Mucosa of gallbladder (tissue), 1 donor: Measurements from ENCODE around the gene NUDT5. TPM values are rescaled to one million over a fixed set of nuclear protein-coding genes. Genes with fewer than 3 reads are reported as not detected.
"Not testable (repeated sequence)": the region's sequence is repeated elsewhere in the genome, so short reads cannot be mapped to it uniquely, and the experiment has no call there.

Experiments
- DNase-seq: peaks from one replicate; pipeline ENCODE4 v3.0.0-alpha.2; 2020; ENCODE audit warnings: low spot score
- total RNA-seq: library from RNA; stranded (reverse); gene quantifications from one replicate; pipeline ENCODE4 v1.2.1, GENCODE V29; 2021
- donor health status: DM: no; HTN: no; CAD: no.

The NUDT5 gene
- 32.8 TPM for total RNA-seq

- DNase-seq, result peak; percentile 90
These were observed at the start of gene NUDT5, which contains the start of gene CDC123 for GRCh38 chr10:12195603-12196506. TSS of gene NUDT5 (minus strand) at chr10:12195891. CDS start at chr10:12186291, 9,600 bp downstream. TSS of gene CDC123 (plus strand) at chr10:12196188. CDS start at chr10:12196246, 58 bp downstream.

GRCh38 chr10:12243864-12244620 lies 48.4 kb upstream of the NUDT5 start:
- no peak for DNase-seq

- DNase-seq, result no peak
These were observed 46.3 kb upstream of the NUDT5 start for GRCh38 chr10:12241810-12242529.

GRCh38 chr10:12238821-12239220 lies 43.1 kb upstream of the NUDT5 start:
- no peak for DNase-seq

- DNase-seq, result no peak
These were observed 41.9 kb upstream of the NUDT5 start for GRCh38 chr10:12237265-12238220.

- DNase-seq, result no peak
These were observed 40.1 kb upstream of the NUDT5 start for GRCh38 chr10:12235796-12236195.

- DNase-seq, result no peak
These were observed 39.5 kb upstream of the NUDT5 start for GRCh38 chr10:12235116-12235694.

- DNase-seq, result not testable (repeated sequence)
These were observed 39.0 kb upstream of the NUDT5 start for GRCh38 chr10:12234687-12235086.

- no peak for DNase-seq
These were observed 33.2 kb upstream of the NUDT5 start for GRCh38 chr10:12228851-12229250.

- DNase-seq, result not testable (repeated sequence)
These were observed 30.7 kb upstream of the NUDT5 start for GRCh38 chr10:12226438-12226837.

- no peak for DNase-seq
These were observed 29.8 kb upstream of the NUDT5 start for GRCh38 chr10:12225444-12225843.

- DNase-seq, result no peak
These were observed 25.9 kb upstream of the NUDT5 start for GRCh38 chr10:12221323-12222298.

- DNase-seq, result no peak
These were observed 23.3 kb upstream of the NUDT5 start for GRCh38 chr10:12218991-12219390.

GRCh38 chr10:12214763-12215218 lies 19.1 kb upstream of the NUDT5 start:
- DNase-seq, result peak; percentile 18

- no peak for DNase-seq
These were observed 18.4 kb upstream of the NUDT5 start for GRCh38 chr10:12214093-12214492.

GRCh38 chr10:12213621-12214020 lies 17.9 kb upstream of the NUDT5 start:
- DNase-seq, result no peak

GRCh38 chr10:12212454-12212853 lies 16.8 kb upstream of the NUDT5 start:
- DNase-seq, result no peak

GRCh38 chr10:12208460-12208859 lies 12.8 kb upstream of the NUDT5 start:
- no peak for DNase-seq

- DNase-seq, result no peak
These were observed 11.4 kb upstream of the NUDT5 start for GRCh38 chr10:12207114-12207513.
